Retinal pigment epithelial cell (primary cell): ENCODE data around the gene MAN1B1.

ENCODE experiments used
- DNase-seq: peaks from one replicate; pipeline ENCODE4 v3.0.0-alpha.2; 2010; ENCODE audit warnings: low read depth
- H3K4me3 ChIP-seq: 2 replicates; pipeline ENCODE4 v1.5.1; 2011; ENCODE audit warnings: mild to moderate bottlenecking, low read length, control low read depth, moderate library complexity
- TF ChIP-seq, protein P1 (sequence below): conservative IDR thresholded peaks from 2 replicates; pipeline ENCODE4 v1.5.1; 2011; ENCODE audit warnings: low read depth, low read length, control low read depth, inconsistent platforms

The MAN1B1 gene

GRCh38 chr9:137073992-137074399 lies 12.8 kb upstream of the MAN1B1 start:
- H3K4me3 ChIP-seq, result no peak overlapping the region
- no peak for DNase-seq
- TF ChIP-seq, protein P1, sequence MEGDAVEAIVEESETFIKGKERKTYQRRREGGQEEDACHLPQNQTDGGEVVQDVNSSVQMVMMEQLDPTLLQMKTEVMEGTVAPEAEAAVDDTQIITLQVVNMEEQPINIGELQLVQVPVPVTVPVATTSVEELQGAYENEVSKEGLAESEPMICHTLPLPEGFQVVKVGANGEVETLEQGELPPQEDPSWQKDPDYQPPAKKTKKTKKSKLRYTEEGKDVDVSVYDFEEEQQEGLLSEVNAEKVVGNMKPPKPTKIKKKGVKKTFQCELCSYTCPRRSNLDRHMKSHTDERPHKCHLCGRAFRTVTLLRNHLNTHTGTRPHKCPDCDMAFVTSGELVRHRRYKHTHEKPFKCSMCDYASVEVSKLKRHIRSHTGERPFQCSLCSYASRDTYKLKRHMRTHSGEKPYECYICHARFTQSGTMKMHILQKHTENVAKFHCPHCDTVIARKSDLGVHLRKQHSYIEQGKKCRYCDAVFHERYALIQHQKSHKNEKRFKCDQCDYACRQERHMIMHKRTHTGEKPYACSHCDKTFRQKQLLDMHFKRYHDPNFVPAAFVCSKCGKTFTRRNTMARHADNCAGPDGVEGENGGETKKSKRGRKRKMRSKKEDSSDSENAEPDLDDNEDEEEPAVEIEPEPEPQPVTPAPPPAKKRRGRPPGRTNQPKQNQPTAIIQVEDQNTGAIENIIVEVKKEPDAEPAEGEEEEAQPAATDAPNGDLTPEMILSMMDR, result no peak

- DNase-seq, result no peak
- no peak overlapping the region for H3K4me3 ChIP-seq
- TF ChIP-seq, protein P1, result no peak
These were observed 12.0 kb upstream of the MAN1B1 start for GRCh38 chr9:137074657-137075274.

DNA sequence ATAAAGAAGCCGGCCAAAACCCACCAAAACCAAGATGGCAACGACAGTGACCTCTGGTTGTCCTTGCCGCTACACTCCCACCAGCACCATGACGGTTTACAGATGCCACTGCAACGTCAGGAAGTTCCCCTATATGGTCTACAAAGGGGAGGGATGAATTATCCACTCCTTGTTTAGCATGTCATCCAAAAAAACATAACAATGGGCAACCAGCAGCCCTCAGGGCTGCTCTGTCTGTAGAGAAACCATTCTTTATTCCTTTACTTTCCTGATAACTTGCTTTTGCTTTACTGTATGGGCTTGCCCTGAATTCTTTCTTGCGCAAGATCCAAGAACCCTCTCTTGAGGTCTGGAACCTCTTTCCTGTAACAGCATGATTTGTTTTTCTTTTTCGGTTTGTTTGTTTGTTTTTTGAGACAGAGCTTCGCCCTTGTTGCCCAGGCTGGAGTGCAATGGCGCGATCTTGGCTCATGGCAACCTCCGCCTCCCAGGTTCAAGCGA lies 11.5 kb upstream of the MAN1B1 start:
- H3K4me3 ChIP-seq, result no peak overlapping the region
- no peak for DNase-seq
- TF ChIP-seq, protein P1, result no peak

DNA sequence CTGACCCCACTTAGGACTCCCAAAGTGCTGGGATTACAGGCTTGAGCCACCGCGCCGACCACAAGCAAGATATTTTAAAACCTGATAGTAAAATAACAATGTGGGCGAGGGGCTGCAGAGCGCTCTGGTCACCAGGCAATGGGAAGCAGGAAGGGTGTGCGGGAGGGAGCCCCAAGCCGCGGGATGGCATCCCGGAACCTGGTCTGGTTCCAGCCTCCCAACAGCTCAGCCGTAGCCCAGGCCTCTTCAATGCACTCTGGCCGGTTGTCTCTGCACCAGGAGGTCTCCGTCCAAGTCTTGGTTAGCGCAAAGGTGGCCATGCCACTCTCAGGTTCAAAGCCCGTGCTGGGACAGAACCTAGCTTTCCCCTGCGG lies 10.2 kb upstream of the MAN1B1 start:
- TF ChIP-seq, protein P1, result no peak
- peak overlapping the region; percentile 33 for H3K4me3 ChIP-seq
- DNase-seq, result no peak

DNA sequence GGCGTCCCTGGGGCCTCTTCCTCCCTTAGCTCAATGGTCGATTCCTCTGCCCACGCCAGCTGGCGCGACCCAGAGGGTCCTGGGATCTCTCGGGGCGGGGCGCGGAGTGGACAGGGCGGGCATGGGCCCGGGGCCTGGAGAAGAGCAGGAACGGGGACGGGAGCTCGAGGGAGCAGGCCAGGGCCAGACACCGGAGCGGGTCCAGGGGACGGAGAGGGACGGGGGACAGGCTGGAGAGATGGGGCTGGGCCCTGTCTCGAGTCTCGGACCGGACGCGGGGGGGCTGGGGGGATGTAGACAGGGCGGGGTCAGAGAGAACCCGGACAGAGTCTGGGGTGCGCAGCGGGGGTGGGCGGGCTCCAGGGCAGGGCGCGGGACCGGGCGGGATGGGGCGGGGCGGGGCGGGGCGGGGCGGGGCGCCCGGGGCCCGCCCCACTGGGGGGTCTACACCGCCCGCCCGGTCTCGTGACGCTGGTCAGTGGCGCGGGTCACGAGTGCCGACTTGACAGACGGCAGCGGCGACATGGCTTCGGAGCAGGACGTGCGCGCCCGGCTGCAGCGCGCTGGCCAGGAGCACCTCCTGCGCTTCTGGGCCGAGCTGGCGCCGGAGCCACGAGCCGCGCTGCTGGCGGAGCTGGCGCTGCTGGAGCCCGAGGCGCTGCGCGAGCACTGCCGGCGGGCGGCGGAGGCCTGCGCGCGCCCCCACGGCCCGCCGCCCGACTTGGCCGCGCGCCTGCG lies 9.6 kb upstream of the MAN1B1 start, which contains the start of gene UAP1L1:
TSS of gene UAP1L1 (plus strand) at position 508 of the 738 bp plus-strand sequence. CDS start at position 524, 16 bp downstream.
- TF ChIP-seq, protein P1, result no peak
- H3K4me3 ChIP-seq, result peak within 1 kb of the TSS; percentile 64
- DNase-seq, result no peak

DNA sequence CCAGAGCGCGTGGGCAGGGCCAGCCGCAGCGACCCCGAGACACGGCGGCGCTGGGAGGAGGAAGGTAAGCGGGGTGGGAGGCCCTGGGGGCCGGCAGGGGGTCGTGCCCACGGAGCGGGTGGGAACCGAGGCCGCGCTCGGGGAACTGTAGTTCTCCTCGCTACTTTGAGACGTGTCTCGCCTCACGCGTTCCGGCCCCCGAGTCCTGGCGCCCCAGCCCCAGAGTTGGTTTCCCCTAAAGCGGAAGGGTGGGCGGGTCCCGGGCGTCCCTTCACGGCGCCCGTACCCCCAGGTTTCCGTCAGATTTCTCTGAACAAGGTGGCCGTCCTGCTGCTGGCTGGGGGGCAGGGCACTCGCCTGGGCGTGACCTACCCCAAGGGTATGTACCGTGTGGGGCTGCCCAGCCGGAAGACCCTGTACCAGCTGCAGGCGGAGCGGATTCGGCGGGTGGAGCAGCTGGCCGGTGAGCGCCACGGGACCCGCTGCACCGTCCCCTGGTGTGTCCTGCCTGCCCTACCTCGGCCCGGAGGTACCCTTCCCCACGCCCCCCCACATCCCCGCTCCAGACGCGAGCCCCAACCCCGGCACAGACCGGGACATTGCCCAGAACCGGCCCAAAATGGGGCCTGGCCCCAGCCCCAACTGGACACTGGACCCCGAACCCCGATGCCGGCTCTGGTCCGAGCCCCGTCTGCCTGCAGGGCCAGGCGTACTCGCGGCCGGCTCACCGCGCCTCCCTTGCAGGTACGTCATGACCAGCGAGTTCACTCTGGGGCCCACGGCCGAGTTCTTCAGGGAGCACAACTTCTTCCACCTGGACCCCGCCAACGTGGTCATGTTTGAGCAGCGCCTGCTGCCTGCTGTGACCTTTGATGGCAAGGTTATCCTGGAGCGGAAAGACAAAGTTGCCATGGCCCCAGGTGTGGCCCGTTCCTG lies 8.8 kb upstream of the MAN1B1 start:
- TF ChIP-seq, protein P1, result no peak
- H3K4me3 ChIP-seq, result peak overlapping the region; percentile 64
- DNase-seq, result no peak
